Endodermal cell (in vitro differentiated cells): ENCODE data around the gene TRIM66. TPM values are rescaled to one million over a fixed set of nuclear protein-coding genes. Genes with fewer than 3 reads are reported as not detected.

Experiments
- DNase-seq: peaks from one replicate; pipeline ENCODE4 v3.0.0-alpha.2; 2017
- H3K27ac ChIP-seq: 2 replicates; pipeline ENCODE4 v1.5.1; 2013; ENCODE audit warnings: mild to moderate bottlenecking, low read depth, low read length, moderate library complexity
- H3K27me3 ChIP-seq: 2 replicates; pipeline ENCODE4 v1.6.1; 2013; ENCODE audit warnings: mild to moderate bottlenecking, low read length, moderate library complexity; ENCODE audit not compliant: insufficient read depth, control insufficient read depth, poor library complexity, severe bottlenecking
- H3K36me3 ChIP-seq: 2 replicates; pipeline ENCODE4 v1.7.0; 2013; ENCODE audit warnings: mild to moderate bottlenecking, low read length, moderate library complexity; ENCODE audit not compliant: control insufficient read depth, insufficient read depth
- H3K4me1 ChIP-seq: one replicate; pipeline ENCODE4 v1.7.0; 2013; ENCODE audit warnings: low read length; ENCODE audit not compliant: control insufficient read depth, insufficient read depth
- H3K4me3 ChIP-seq: 2 replicates; pipeline ENCODE4 v1.5.1; 2013; ENCODE audit warnings: mild to moderate bottlenecking, low read length, moderate library complexity
- H3K9ac ChIP-seq: 2 replicates; pipeline ENCODE4 v1.6.1; 2013; ENCODE audit warnings: mild to moderate bottlenecking, low read length, moderate library complexity; ENCODE audit not compliant: poor library complexity, severe bottlenecking; ENCODE audit errors: extremely low read depth
- H3K9me3 ChIP-seq: 2 replicates; pipeline ENCODE4 v1.6.1; 2013; ENCODE audit warnings: mild to moderate bottlenecking, low read length, moderate library complexity; ENCODE audit not compliant: control insufficient read depth
- H3K27ac Mint-ChIP-seq: 2 replicates; pipeline ENCODE4 v1.8.0; 2020; ENCODE audit warnings: mixed read lengths
- H3K27me3 Mint-ChIP-seq: 2 replicates; pipeline ENCODE4 v1.8.0; 2021; ENCODE audit warnings: mild to moderate bottlenecking, mixed read lengths; ENCODE audit not compliant: insufficient read depth
- H3K36me3 Mint-ChIP-seq: 2 replicates; pipeline ENCODE4 v1.8.0; 2020; ENCODE audit warnings: low read depth, mixed read lengths
- H3K4me1 Mint-ChIP-seq: 2 replicates; pipeline ENCODE4 v1.8.0; 2020; ENCODE audit warnings: mixed read lengths
- H3K4me3 Mint-ChIP-seq: 2 replicates; pipeline ENCODE4 v1.8.0; 2020; ENCODE audit warnings: mild to moderate bottlenecking, moderate library complexity, mixed read lengths
- H3K9me3 Mint-ChIP-seq: 2 replicates; pipeline ENCODE4 v1.8.0; 2020; ENCODE audit warnings: mild to moderate bottlenecking, mixed read lengths
- CTCF ChIP-seq: fragments of 200-600 bp; sonication (generic); conservative IDR thresholded peaks from 2 replicates; pipeline ENCODE4 v1.5.0; 2021; ENCODE audit warnings: antibody characterized with exemption, mild to moderate bottlenecking
- WGBS, 2 experiments: methylation state at CpG; one replicate each; pipeline versions ENCODE4 v1.1.5 to v1.1.7; 2013; ENCODE audit warnings: missing lambda C conversion rate in 2 of 2, mixed read lengths in 1 of 2; ENCODE audit not compliant: insufficient coverage in 1 of 2, insufficient read length in 1 of 2; 5-methylcytosine and 5-hydroxymethylcytosine counted together
- total RNA-seq, 2 donors: library from RNA; stranded (reverse); fragmentation: NEBNext Ultra II Directional in 1 of 2; extraction: Animal tissue kit (Norgen Biotek cat#: 25700) in 1 of 2; gene quantifications; 2 replicates in 1 of 2; 3 replicates in 1 of 2; pipeline ENCODE4 v1.2.1, GENCODE V29; 2021

The TRIM66 gene
- total RNA-seq, 2 donors from 2014 or later, result 4.3 to 4.6 TPM

DNA sequence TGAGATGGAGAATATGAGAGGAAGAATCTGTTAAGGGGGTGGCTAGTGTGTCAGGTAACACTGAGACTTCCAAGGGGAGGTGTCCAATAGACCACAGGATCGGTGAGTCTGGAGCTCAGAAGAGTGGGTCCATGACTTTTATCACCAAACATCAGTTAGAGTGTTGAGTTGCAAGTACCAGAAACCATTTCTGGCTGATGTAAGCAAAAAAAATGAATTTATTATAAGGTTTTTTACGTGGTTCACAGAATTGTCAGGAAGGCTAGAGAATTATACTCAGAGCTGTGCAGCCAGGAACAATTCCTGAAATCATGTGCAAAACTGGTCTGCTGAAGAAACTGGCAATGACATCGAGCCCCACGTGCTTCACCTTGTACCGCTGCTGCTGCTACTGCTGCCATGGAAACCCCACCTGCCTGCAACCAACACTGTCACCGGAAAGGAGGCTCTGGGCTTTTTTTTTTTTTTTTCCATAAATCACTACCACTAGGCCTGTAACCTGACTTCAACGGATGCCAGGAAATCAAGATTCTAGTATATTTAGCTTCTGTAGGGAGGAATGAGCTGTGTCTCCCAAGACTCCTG lies 71.8 kb downstream of the TRIM66 start:
- Histone ChIP-seq H3K36me3 (no peaks in the 10 kb centered on the region), H3K27ac (no peak overlapping the region), H3K27me3 (no peaks in the 10 kb centered on the region), H3K4me3 (no peak overlapping the region), H3K9ac (no peak overlapping the region), H3K9me3 (no peaks in the 10 kb centered on the region), H3K4me1 (peaks cover 4% of the 10 kb centered on the region)
- 80 to 83% methylated on average over 5 to 7 of the region's 7 CpGs for WGBS, 2 experiments
- Mint-ChIP-seq H3K27me3 (no peaks in the 10 kb centered on the region), H3K4me1 (peaks cover 4% of the 10 kb centered on the region), H3K4me3 (no peak overlapping the region), H3K36me3 (no peaks in the 10 kb centered on the region), H3K27ac (no peak overlapping the region), H3K9me3 (no peaks in the 10 kb centered on the region)
- DNase-seq, result peak; percentile 50
- no peak for TF ChIP-seq CTCF

GRCh38 chr11:8608652-8609051 lies 73.8 kb downstream of the TRIM66 start:
- Histone ChIP-seq H3K9me3 (no peaks in the 10 kb centered on the region), H3K36me3 (no peaks in the 10 kb centered on the region), H3K4me1 (peaks cover 4% of the 10 kb centered on the region), H3K9ac (no peak overlapping the region), H3K27ac (no peak overlapping the region), H3K4me3 (no peak overlapping the region), H3K27me3 (no peaks in the 10 kb centered on the region)
- Mint-ChIP-seq H3K9me3 (no peaks in the 10 kb centered on the region), H3K27ac (no peak overlapping the region), H3K4me3 (no peak overlapping the region), H3K36me3 (no peaks in the 10 kb centered on the region), H3K27me3 (no peaks in the 10 kb centered on the region), H3K4me1 (peaks cover 4% of the 10 kb centered on the region)
- no peak for TF ChIP-seq CTCF
- peak; percentile 10 for DNase-seq
- WGBS, 2 experiments, result 95 to 100% methylated on average over 1 of the region's 1 CpG

DNA sequence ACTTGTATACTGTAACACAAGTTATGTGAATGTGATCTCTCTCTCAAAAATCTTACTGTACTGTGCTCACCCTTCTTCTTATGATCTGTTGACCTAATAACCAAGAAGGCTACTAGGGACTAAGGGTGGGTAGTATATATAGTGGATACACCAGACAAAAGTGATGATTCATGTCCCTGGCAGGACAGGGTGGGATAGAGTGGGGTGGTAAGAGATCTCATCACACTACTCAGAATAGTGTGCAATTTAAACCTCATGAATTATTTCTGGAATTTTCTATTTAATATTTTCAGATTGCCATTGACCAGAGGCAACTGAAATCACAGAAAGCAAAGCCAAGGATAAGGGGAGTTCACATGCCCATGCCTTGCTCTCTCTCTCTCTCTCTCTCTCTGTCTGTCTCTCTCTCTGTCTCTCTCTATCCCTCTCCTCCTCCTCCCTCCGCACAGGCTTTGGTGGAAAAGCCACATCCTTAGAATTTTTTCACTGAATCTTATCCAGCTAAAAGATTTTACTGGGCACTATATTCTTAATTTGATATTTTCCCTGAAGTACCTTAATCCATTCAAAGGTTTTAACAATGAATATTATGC lies 76.4 kb downstream of the TRIM66 start:
- Mint-ChIP-seq H3K27me3 (no peaks in the 10 kb centered on the region), H3K4me3 (no peak overlapping the region), H3K4me1 (peaks cover 6% of the 10 kb centered on the region), H3K27ac (no peak overlapping the region), H3K36me3 (no peaks in the 10 kb centered on the region), H3K9me3 (no peaks in the 10 kb centered on the region)
- H3K36me3 ChIP-seq, result no peaks in the 10 kb centered on the region
- 81% methylated on average over 1 of the region's 1 CpG; no CpG with 5 or more reads in 1 of the 2 experiments for WGBS, 2 experiments
- no peak overlapping the region for H3K9ac ChIP-seq
- no peaks in the 10 kb centered on the region for H3K9me3 ChIP-seq
- H3K27me3 ChIP-seq, result no peaks in the 10 kb centered on the region
- peaks cover 3% of the 10 kb centered on the region for H3K4me1 ChIP-seq
- DNase-seq, result peak; percentile 7
- no peak overlapping the region for H3K27ac ChIP-seq
- TF ChIP-seq CTCF, result no peak
- H3K4me3 ChIP-seq, result no peak overlapping the region
